Stimulated activated CD4-positive, alpha-beta T cell treated with anti-CD3 and anti-CD28 coated beads, Interleukin-12 subunit alpha, Interleukin-12 subunit beta, amount 100 ng/mL, for 48 hours (primary cell): ENCODE measurements around the gene MRPL16.
"Not testable (repeated sequence)": the region's sequence is repeated elsewhere in the genome, so short reads cannot be mapped to it uniquely, and the experiment has no call there.

Source experiments
- DNase-seq, 3 donors: peaks; one replicate each; pipeline ENCODE4 v3.0.0-alpha.2; 2020; ENCODE audit warnings: low read depth in 2 of 3, low spot score in 1 of 3

The MRPL16 gene

DNA sequence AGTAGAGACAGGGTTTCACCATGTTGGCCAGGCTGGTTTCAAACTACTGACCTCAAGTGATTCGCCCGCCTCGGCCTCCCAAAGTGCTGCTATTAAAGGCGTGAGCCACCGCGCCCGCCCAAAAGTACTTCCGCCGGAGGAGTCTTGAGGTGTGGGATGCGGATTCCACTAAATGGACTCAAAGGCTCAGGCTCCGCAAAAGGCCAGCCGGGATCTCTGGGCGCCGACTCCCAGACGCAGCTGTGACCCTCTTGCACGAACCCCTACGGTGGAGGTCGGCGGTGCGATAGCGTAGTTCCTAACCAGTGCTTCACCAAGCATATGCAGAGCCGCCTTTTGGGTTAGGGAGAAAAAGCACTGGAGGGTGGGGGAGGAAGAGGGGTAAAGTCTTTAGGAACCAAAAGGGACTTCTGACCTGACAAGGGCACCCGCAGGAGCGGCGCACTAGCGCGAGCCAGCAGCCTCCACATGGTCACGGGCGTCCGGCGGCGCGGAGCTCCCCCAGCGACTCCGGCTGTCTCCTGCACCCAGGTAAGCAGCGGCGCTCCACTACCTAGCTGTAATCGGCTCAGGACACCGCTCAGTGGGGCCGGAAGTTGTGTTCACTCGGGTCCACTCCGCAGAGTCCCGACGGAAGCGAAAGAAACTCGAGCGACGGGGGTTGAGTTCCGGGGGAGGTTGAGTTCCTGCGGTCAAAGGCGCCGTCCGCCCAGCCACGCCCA, at the start of gene MRPL16:
Gene MRPL16, minus strand, starts transcription at position 590 of the 722 bp plus-strand sequence. Its CDS starts 120 bp downstream, at position 470.
- peak; percentile 85 to 91 (median 90) for DNase-seq

GRCh38 chr11:59859673-59860072, 49.1 kb upstream of the MRPL16 start:
- no peak for DNase-seq

DNA sequence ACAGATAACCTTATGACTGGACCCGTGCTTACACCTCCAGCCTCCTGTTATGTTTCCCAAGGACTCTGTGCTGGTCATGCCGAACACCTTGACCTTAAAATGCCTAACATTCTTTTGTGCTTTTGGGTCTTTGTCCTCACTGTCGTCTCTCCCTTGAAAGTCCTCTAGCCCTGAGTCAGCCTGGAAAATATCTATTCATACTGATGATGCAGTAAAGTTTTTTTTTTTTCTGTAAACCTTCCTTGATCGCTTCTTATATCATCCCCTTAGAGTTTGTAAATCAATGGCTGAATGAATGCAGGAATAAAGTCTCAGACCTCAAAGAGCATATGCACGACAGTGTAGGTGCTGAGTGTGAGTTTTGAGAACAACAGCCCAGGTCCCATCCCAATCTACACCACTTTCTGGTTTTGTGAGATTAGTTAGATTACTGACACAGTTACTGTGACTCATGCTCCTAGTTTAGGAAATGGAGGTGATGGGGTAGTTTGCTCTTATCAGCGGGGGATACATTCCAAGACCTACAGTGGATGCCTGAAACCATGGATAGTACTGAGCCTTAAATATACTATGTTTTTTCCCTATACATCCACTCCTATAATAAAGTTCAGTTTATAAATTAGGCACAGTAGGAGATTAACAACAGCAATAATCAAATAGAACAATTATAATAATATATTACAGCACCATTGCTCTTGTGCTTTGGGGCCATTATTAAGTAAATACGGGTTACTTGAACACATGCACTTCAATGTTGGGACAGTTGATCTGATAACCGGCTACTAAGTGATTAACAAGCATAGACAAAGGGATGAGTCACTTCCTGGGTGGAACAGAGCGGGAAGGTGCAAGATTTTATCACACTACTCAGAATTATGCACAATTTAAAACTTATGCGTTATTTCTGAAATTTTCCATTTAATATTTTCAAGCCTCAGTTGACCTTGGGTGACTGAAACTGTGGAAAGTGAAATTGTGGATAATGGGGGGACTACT, 47.2 kb upstream of the MRPL16 start:
- no peak for DNase-seq

- no peak for DNase-seq
Observed at GRCh38 chr11:59854871-59855270, 44.3 kb upstream of the MRPL16 start.

- not testable (repeated sequence) for DNase-seq
Observed at GRCh38 chr11:59851416-59851815, 40.8 kb upstream of the MRPL16 start.

DNA sequence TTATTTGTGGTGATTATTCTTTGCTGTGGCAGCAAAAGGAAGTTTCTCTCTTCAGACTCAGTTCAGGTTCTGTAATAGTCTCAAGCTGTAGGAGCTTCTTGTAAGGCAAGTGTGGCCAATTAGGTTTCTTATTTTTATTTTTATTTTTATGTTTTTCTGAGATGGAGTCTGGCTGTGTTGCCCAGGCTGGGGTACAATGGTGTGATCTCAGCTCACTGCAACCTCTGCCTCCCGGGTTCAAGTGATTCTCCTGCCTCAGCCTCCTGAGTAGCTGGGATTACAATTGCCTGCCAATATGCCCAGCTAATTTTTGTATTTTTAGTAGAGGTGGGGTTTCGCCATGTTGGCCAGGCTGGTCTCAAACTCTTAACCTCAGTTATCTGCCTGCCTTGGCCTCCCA, 39.0 kb upstream of the MRPL16 start:
- DNase-seq: not testable (repeated sequence)

DNA sequence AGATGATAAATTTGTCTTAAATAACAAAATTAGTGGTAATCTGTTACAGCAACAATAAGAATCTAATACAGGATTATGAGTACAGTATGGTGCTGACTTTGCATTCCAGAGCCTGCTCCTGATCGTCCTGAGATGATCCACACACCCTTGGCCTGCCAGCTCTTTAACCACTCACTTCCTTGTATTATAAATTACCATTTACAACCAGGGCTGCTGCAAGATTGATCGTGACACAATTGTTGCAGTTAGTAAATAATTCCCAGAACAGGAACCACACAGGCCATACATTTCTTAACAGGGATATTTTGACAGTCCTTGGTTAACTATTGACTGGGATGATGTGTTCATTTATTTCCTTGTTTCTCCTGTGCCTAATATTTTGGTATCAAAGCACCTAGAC, 38.6 kb upstream of the MRPL16 start:
- no peak for DNase-seq

- DNase-seq: not testable (repeated sequence)
Observed at GRCh38 chr11:59848439-59848838, 37.9 kb upstream of the MRPL16 start.

- no peak for DNase-seq
Observed at GRCh38 chr11:59847626-59848025, 37.0 kb upstream of the MRPL16 start.

GRCh38 chr11:59846556-59846955, 36.0 kb upstream of the MRPL16 start:
- no peak for DNase-seq

- no peak for DNase-seq
Observed at GRCh38 chr11:59845399-59845798, 34.8 kb upstream of the MRPL16 start, which contains the start of gene CBLIF. Gene CBLIF (minus strand): TSS chr11:59845499. CDS start chr11:59845453, 46 bp downstream.

GRCh38 chr11:59842316-59842715, 31.7 kb upstream of the MRPL16 start:
- no peak for DNase-seq

GRCh38 chr11:59841514-59841913, 30.9 kb upstream of the MRPL16 start:
- DNase-seq: no peak

- no peak for DNase-seq
Observed at GRCh38 chr11:59839615-59840014, 29.0 kb upstream of the MRPL16 start.

DNA sequence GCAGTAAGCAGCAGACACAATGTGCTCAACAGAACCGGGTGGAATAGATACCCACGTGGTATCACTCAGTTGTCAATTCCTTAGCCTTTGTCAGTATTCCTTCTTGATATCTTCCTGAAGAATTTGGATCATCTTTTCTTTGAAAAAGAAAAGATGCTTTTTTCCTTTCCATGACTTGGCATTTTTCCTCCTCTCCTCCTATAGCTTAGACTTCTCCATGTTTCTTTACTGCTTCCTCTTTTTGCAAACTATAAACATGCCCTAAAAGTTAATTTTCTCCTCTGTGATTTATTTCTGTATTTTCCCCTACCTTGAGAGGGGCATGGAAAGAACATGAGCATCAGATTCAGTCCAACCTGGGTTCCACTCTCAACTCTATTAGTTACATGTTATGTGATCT, 23.0 kb upstream of the MRPL16 start:
- no peak for DNase-seq

DNA sequence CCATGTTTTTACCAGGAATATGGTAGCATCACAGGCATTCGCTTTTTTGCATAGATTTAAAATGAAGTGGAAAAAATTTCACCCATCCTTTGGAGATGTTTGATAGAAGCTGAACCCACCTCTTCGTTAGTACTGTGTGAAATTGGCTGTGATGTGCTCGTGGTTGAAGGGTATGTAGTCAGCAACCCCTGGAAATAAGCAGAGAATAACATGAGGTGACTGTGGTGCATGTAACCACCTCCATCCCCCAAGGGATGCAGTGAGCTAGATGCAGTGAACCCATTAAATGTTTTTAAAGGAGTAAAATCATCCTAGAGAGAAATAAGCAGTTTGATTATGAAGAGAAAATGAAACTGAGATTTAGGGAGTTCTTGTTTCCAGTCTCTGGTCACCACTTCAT, 18.8 kb upstream of the MRPL16 start:
- DNase-seq: no peak

DNA sequence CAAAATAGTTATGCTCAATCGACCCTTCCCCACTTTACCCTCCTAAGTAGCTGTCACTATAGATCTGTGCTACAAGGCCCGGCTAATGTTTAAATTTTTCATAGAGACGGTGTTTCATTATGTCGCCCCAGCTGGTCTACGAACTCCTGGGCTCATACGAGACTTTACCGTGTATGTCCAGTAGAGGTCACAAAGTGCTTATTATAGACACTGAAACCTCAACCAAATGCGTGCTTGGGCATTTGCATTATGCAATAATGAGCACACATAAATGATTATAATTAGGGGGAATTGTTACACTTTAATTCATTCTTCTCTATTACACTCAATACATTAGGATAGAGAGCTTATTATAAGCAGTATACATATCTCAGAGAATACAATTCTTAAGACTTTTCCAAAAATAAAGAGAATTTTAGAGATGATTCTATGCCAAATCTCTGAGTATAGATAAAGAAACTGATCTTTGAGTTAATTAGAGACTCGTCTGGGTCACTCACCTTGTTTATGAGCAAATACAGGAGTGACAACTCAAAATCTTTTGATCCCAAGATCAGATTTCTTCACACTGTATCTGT, 12.5 kb upstream of the MRPL16 start:
- peak in 1 of 3 donors; percentile 13 for DNase-seq

DNA sequence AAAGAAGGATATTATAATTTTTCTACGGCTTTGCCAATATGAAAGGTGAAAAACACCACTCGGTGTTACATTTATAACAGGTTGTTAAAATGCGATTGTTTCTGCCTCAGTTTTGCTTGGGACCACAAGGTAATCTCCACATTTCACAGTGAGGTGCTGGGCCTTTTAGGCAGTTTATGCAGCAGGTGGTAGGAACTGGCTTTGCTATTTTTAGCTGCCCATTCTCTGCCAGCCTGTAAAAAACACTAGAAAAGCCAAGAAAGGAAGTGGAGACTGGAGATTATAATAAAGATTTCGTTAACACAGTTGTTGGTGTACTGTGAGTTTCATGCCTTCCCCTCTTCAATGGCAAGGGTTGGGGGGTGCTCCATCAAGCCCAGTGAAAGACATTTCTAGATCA, 8.0 kb upstream of the MRPL16 start:
- no peak for DNase-seq

DNA sequence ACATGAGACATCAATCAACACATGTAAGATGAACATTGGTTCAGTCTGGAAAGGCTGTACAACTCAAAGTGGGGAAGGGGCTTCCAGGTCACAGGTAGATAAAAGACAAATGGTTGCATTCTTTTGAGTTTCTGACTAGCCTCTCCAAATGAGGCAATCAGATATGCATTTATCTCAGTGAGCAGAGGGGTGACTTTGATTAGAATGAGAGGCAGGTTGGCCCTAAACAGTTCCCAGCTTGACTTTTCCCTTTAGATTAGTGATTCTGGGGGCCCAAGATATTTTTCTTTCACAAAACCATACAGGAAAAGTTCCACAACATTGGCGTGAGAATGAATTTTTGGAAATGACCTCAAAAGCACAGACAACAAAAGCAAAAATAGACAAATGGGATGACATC, 5.9 kb upstream of the MRPL16 start:
- not testable (repeated sequence) for DNase-seq

DNA sequence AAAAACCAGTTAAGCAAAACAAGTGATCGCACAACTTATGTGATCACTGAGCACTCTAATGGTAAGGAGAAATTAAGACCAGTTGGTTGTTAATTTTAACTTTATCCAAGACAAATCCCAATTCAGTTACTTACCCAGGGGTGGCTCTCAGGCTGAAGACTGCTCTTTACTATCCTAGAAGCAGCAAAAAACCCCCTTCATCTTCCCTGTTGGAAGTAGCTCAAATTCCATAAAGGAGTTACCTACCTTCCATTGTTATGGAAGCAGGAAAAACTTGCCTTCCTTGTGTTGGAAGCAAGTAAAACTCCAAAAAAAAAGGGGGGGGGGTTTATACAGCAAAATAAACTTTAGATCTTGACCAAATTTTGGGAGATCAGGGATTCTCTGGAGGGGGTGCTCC, 5.2 kb upstream of the MRPL16 start:
- DNase-seq: no peak

DNA sequence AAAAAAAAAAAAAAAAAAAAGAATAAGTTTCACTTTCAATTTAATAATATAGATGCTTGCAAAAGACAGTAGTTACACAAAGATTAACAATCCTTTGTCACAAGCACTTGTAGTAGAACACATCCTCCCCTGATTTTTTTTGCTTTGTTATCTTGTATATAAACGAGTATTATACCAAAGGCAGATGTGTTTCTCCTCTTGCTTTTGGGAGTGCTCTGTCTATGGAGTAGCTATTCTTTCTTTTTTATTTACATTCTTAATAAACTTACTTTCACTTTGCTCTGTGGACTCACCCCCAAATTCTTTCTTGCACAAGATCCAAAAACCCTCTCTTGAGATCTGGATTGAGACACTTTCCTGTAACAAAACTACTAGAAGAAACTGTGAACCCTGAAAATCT, 3.4 kb upstream of the MRPL16 start:
- DNase-seq: no peak

GRCh38 chr11:59813364-59813763, 2.8 kb upstream of the MRPL16 start:
- DNase-seq: no peak
